Left hindlimb (tissue), 1 donor: ENCODE measurements around the gene GCLC.

Experiments used
- DNase-seq: peaks from one replicate; pipeline ENCODE4 v3.0.0-alpha.2; 2018

GCLC gene

DNA sequence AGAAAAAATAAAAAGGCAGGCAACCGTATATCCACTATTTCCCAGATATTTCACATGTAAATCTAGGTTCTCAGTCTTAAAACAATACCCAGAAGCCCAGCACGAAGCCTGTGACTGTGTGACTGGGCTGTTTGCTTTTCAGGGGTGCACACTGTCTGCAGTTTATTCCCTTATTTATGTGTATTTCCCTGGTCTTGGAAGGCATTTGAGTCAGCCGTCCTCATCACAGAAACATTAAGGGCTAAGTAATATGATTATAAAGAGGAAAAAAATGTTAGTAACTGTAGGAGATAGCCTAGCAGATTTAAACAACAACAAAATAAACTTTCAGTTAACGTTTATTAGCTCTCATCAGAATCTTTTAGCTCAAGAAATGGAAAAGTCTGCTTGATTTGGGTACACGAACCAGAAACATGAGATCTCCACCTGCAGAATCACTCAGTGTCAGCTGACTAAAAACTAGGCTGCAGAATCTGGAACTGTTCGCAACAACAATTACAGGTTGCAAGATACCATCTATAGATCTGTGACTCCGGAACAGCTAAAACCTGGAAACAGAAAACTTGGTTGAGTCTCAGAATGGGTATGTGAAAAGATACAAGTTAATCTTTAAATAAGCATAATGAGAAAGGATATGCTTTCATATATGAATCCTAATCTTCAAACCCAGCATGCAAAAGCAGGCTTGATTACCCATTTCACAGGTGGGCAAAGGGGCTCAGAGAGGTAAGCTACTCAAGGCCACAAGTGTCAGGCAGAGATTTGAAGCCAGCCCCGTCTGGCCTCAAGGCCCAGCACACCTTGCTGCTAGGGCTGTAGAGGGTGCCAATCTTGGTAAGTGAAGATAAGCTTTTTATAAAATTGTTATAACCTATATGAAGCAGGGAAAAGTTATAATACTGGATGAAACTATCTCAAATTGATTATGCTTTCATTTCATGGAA, 21.1 kb downstream of the GCLC start:
- no peak for DNase-seq

DNA sequence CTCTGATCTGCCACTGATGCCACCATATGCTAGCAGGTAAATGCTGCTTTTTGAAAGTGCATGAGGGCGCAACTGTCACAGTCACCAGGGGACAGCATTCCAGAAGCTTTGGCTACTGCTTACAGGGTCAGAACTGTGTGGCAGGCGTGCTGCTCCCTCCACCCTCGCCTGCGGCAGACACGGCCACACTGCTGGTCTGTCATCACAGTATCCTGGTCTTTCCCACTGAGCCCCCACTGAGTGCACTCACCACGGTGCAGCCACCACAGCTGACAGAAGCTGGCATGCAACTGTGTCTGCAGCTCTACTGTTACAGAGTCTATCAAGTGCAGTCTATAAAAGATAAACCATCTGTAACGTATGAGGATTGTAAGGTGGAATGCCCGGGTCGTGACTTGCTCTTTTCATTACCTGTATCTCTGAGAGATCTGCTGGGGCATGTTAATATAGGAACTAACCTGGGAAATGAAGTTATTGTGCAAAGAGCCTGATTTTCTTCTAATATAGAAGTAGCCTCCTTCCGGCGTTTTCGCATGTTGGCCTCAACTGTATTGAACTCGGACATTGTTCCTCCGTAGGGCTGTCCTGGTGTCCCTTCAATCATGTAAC, 24.5 kb downstream of the GCLC start:
- DNase-seq: no peak

DNA sequence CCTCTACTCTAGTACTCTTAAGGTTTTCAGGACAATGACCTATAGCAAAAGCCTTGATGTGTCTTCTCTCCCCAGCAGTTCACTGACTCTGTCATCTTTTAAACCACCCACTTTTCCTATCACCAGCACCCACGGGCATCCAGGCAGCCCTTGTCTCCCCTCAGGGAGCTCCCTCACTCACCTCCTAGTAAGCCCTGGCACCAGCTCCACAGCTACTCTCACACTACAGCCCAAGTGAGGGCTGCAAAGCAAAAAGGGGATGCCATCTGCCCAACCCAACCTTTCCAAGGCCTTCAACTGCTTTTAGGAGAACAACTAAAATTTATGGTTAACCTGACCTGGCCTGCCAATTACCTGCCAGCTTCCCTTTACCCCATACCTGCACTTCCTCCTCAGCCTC, 26.0 kb downstream of the GCLC start:
- no peak for DNase-seq

DNA sequence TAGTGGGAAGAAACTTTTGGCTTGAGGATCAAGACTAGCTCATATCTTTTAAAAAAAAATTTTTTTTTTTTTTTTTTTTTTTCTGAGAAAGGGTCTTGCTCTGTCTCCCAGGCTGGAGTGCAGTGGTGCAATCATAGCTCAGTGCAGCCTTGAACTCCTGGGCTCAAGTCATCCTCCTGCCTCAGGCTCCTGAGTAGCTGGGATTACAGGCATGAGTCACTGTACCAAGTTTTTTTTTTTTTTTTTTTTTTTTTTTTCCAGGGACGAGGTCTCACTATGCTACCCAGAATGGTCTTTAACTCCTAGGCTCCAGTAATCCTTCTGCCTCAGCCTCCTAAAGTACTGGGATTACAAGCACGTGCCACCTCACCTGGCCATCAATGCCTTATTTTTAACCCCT, 27.9 kb downstream of the GCLC start:
- DNase-seq: no peak

DNA sequence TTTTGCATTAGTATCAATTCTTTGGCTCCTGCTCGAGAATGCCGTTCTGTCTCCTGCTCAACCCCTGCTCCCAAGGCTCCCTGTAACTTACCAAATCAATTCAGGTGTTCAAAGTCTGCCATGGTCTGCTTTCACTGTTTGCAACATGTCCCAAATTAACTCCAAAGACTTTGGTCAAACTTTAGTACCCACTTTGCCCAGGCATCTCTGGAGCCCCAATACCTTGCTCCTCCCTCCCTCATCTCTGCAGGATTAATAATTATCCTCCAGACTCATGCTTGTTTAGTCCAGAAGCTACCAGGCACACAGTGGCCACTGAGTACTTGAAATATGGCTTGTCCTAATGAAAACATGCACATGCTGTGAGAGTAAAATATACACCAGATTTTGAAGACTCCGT, 30.2 kb downstream of the GCLC start:
- no peak for DNase-seq

DNA sequence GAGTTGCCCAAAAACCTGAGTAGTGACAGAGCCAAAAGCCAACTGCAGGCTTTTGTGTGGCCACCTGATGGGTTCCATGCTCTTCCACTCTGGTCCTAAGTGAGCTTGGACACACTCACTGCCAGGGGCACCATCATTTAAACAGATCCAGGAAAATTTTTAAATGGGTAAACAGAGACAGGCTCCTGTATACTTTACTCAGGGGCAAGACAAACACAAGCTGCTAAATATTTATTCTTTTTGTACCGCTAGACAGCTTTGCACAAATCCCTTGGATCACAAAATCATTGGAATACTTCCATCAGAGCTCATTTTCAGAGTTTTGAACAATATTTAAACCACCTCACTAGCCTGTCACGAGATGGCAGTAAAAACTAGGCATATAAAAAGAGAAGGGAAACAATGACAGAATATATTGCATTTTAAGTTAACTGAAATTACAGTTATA, 31.4 kb downstream of the GCLC start:
- DNase-seq: no peak

DNA sequence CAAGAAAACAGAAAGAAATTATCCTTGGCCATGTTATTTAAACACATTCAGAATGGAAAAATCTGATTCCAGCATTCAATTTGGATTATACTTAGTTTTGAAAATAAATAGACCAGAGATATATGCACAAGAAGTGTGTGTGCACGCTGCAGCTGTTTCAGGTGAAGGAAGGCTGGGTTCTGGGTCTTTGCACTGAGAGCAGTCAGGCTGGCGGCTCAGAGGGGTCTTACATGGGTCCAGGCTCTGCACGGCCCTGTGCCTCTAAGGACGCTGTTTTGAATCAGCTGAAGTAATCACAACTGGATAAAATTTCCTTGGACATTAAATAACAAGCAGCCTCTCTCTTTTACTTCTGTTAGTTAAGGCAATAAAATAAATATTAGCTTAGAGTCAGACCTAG, 31.8 kb downstream of the GCLC start:
- no peak for DNase-seq

DNA sequence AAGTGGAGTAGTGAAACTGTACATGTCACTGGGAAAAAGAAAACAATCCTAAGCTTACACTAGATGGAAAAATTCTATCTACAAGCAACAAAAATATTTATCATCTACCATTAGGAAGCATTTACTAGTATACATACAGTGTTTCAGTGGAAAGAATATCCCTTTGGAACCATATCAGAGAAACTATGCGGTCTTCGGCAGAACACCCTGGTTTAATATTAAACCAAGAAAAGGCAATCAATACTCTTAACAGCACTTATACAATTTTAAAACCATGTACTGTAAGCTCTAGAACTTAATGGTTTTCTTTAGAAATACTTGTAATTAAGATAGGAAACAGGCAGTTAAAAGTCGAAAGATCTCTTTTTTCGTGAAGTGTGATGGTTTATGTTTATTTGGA, 32.3 kb downstream of the GCLC start:
- no peak for DNase-seq

DNA sequence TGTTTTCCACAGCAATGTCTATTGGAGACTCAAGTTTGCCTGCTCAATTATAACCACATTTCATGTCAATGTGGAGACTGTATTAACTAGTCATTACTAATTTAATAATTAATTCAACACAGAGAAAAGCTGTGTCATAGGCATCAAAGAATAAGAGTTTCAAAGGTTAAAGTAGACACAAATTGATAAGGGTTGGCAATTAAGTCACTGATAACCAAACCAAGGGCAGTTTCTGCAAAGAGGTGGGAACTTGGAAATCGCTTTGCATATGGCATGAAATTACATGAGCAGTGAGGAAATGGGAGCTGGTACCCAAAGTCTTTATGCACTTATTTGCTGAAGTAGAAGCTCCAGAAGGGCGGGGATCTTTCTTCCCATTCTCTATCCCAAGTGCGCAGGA, 34.2 kb downstream of the GCLC start:
- no peak for DNase-seq

DNA sequence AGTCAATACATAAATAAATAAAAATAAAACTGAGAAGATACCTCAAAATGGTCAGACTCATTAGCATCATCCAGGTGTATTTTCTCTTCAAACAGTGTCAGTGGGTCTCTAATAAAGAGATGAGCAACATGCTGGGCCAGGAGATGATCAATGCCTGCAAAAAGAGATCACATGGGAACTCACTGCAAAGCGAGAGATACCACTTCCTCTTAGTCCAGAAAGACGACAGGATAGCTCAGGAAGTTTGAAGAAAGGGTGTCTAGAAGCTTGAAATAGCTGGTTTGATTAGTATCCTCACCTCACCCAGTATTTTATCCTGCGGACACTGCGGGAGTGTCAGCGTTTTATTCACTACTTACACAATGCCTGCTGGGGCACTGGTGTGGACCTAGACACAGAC, 38.0 kb downstream of the GCLC start:
- no peak for DNase-seq

DNA sequence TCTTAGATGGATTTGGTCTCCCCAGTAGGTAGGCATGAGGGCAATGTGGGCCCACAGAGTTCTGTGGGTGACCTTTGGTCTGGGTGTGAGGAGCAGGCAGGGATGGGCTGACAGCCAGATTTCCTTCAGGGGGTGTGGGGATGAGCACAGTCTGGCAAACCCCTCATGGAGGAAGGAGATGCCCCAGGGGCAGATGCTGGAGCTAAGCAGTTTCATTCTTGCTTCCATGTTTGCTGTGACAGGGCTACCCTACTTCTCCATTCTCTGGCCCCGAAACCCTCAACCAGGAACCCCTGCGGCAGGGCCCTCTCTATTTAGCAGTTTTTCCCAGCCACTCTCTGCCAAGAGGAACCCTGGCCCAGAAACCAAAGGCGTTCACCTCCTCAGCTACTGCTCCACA, 40.4 kb downstream of the GCLC start:
- DNase-seq: no peak

DNA sequence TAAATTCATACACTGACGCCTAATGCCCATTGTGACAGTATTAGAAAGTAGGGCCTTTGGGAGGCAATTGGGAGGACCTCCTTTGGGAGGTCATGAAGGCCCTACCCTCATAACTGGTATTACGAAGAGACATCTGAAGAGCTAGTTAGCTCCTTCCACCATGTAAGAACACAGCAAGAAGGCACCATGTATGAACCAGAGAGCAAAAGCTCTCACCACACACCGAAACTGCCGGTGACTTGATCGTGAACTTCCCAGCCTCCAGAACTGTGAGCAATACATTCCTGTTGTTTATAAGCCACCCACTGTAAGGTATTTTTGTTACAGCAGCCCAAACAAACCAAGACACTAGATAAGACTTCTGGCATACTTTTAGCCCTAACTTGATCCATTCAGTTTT, 41.8 kb downstream of the GCLC start:
- DNase-seq: no peak

DNA sequence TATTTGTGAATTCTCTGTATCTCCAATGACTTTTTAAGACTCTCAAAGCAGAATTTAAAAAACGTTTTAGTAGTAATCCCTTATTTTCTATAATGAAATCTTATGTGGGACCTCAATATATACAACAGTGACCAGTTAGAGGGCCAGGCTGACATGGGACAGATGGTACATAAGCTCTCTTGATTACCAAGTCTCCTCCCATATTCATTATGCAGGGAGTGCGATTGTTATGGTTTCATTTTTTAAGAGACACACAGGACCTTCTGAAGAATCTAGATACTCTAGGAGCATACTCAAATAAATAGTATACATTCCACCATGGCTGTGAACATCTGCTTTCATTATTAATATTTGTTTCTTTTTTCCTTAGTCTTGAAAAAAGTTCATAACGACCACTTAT, 43.5 kb downstream of the GCLC start:
- DNase-seq: no peak

DNA sequence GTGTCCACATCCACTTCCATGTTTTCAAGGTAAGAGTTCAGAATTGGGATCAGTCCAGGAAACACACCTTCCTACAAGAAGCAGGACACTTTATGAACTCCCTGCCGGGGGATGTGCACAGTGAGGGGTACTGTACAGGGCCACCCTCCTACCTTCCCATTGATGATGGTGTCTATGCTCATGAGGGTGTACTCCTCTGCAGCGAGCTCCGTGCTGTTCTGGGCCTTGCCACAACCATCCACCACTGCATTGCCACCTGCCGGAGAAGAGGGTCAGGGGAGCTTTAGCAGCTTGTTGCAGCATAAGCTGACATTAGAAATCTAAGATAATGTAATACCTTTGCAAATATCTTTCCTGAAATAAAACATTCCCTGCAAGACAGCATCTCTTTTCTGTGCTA, 44.8 kb downstream of the GCLC start:
- no peak for DNase-seq

DNA sequence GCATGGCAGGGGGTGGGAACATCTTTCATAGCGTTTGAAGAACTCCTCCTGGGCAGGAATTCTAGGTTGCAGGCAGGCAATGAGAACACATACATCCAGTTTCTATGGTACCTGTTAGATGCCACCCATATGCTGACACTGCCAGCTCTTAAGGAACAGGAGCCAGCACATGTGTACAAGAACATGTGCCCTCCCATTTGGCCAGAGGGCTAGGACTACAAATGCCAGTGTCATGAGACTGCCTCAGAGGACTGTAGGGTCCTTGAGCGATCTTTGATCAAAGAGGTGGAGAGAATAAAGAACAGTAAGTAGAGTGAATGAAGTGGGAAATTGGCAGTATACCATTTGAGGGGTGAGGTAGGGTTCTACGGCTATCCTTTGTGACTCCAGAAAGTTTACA, 45.8 kb downstream of the GCLC start:
- no peak for DNase-seq

DNA sequence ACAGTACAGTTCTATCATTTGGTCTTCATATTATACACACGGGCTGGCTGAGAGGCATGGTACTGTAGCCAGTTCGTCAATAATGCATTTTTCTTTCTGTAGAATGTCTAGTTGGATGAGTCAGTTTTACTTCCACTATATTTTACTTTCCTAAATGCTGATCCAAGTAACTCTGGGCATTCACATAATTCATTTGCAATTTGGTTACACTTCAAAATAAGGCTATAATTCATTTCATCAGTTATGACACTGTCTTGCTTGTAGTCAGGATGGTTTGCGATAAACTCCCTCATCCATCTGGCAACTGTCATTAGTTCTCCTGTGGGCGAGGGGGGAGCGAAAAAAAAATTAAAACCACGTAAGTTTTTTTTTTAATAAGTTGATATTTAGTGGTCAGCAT, 46.3 kb downstream of the GCLC start:
- no peak for DNase-seq

DNA sequence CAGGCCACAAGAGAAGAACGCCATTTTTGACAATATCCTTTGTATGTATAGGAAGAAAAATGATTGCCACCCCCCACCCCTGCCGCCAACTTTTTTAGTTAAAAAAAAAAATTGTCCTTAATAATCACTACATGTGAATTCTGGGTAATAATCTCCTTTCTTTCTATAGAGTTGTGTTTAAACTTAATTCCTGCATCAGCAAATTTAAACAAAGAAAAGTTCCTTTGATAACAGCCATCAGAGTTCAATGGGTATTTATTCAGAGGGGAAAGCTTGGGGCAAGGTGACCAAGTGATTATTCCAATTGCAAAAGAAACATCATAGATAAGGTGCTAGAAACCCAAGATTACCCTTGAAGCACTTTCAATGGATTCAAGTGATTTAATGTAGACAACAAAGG, 47.0 kb downstream of the GCLC start:
- DNase-seq: no peak

DNA sequence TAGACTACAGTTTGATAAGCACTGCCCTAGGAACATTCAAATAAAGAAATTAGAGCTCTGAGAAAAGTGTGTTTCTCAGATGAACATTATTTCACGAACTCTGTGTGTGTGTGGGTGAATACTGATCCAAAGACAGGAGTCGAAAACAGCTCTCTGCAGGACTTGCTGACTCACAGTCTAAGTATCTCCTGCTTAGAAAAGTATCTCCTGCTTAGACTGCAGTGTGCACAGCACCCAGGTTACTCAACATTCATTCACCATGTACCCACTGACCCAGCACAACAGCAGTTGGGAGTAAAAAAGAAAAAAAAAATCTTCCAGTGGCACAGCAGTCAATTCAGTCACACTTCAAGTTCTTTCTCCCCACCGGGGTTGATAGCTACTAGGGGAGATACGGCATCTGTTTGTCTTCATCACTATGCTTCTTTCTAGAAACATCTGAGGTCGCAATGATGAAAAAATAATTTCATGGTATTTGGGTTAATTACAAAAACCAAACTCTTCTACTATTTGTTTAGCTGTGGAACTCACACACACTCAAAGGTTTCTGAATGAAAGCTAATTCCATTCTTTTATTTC, 48.0 kb downstream of the GCLC start:
- DNase-seq: no peak

DNA sequence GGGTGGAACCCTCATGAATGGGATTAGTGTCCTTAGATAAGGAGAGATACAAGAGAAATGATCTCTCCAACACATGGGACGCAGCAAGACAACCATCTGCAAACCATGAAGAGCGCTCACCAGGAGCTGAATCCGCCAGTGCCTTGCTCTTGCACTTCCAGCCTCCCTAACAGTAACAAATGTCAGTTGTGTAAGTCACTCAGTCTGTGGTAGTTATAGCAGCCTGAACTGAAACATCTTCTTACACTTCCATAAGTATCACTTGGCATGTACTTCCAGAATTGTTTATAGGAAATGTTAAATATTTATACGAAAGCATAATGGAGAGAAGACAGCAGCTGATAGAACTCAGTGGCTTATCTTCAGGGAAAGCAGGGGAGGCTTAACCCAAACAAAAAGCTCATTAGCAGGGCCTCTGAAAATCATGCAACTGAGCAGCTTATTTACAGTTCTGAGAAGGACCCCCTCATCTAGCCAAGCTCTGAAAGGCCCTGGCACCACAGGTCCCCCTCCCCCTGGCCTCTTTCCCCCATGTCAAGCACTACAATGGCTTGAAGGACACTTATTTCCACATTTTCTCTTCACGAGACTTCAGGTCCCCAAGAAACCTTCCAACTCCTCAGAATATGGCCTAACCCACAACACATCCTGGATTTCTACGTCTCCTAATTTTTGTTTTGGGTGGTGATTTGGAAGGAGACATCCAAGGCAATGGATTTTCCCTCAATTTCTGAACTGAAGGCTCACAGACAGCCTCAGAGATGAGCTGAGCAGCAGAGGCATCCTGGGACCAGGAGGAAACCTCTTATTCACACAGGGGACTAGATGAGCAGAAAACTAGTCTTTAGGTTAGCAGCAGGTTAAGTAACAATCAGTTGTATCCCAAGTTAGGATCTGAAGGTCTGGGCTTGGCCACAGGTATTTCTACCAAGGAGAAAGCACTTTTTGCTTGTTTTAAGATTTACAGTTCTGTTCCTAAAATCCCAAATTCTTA, 49.1 kb downstream of the GCLC start:
- DNase-seq: no peak

DNA sequence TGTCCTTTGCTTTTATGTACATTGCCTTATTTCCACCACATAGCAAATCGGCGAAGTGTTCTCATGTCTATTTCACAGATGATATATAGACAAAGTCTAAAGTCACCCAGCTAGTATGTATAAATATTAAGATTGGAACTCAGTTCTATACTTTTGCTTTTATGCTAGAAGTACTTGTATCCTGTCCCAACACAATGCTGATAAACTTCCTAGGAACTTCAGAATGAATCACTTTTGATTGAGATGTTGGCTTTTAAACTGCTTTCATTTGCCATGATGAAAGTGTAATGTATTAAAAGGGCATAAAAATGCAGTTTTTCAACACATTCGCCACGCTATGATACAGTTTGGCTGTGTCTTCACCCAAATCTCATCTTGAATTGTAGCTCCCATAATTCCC, 50.8 kb downstream of the GCLC start:
- DNase-seq: no peak

DNA sequence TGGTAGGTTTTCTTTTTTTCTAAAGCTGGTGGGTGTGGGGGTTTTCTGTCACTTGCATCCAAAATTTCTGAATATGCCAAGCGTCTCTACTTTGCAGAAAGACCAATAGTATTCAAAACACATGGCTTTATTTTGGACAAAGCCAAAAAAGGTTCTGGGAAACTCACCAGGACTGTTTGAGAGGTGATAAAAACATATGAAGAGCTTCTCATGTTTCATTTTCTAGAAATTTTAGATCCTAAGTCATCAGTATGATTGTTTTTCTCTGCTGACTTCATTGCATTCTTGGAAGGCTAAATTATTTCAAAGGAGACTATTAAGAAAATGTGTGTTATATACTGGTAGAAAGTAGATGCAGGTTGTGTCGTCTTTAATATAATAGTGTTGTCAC, 51.3 kb downstream of the GCLC start:
- no peak for DNase-seq

DNA sequence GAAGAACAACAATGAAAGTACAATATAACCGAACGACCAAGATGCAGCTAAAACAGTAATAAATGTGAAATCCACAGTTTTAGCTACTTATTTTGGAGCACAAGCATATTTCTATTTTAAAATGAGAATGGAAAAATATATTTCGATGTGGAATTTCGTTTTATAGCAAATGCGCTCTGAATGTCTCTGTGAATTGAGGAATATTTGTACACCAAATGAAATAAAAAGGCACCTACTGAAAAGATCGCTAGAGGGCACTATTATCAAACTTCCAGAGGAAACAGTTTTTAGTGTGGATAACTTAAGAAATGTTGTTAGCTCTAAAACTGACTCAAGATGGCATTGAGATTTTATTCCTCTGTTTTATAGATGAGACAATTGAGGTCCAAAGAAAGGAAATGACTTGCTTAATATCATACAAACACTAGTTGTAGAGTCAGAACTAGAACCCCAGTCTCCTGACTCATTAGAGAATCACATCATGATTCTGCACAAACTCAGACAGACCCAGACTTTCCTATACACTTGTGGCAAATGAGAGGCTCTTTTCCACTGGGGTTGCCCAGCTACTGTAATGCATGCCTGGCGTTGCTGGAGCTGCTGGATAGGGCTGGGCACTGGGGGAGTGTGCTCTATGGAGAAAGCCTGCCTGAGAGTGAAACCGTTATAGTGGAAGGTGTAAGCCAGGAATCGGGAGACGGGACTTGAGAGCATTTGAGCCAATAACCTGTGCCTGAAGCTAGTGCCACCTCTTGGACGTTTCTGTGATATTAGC, 51.9 kb downstream of the GCLC start:
- DNase-seq: peak; percentile 63
